ENCODE measurements around the gene LINC01488.

DNA sequence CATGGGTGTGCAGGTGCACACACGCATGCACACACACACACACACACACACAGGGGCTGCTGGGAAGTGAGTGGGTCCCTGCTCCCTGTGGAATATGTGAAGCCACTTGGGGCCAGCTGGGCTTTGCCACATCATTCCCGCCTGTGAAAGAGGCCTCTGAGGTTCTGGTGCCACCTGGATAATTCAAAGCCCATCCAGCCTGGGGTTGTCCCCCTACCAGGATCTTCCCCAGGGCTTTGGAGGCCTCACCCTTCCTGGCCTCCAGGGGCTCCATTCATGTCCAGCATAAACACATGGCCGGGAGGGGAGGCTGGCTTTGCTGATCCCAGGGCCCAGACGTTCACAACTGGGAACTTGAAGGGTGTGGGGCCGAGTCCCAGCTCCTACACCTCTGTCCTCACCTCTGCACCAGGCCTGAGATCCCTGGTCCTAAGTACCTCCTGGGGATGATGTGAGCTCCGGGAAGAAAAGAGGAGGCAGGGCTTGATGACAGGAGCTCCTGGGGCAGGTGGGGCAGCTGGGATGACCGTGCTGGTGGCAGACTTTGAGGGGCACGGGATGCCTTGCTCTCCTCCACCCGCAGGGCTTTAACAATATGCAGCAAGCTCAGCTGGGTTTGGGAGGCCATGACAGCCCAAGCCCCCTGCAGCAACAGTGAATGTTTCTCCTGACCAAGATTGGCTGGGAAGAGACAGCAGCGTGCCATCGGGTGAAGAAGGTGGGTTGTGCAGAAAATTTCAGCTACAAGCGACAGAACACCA, 14.2 kb downstream of the LINC01488 start:
- TF ChIP-seq, protein P1, sequence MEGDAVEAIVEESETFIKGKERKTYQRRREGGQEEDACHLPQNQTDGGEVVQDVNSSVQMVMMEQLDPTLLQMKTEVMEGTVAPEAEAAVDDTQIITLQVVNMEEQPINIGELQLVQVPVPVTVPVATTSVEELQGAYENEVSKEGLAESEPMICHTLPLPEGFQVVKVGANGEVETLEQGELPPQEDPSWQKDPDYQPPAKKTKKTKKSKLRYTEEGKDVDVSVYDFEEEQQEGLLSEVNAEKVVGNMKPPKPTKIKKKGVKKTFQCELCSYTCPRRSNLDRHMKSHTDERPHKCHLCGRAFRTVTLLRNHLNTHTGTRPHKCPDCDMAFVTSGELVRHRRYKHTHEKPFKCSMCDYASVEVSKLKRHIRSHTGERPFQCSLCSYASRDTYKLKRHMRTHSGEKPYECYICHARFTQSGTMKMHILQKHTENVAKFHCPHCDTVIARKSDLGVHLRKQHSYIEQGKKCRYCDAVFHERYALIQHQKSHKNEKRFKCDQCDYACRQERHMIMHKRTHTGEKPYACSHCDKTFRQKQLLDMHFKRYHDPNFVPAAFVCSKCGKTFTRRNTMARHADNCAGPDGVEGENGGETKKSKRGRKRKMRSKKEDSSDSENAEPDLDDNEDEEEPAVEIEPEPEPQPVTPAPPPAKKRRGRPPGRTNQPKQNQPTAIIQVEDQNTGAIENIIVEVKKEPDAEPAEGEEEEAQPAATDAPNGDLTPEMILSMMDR (IDR thresholded peaks at IDR 0.05; ENCODE audit: low read depth, low read length, poor library complexity, severe bottlenecking): no peak
- TF ChIP-seq EZH2phosphoT487 (IDR thresholded peaks at IDR 0.05; ENCODE audit: borderline replicate concordance, low read length): no peak

Measured in DOHH2 (cell line).